Mesenchymal stem cell (in vitro differentiated cells and primary cell): ENCODE results near the gene S100A16.

ENCODE experiments used
- DNase-seq: peaks from one replicate; pipeline ENCODE4 v3.0.0-alpha.2; 2013
- H2AFZ ChIP-seq: one replicate; pipeline ENCODE4 v1.6.1; 2013; ENCODE audit warnings: low read depth, mild to moderate bottlenecking, control low read depth, inconsistent platforms, low read length, moderate library complexity
- H2AK5ac ChIP-seq: 2 replicates; pipeline ENCODE4 v1.6.1; 2013; ENCODE audit warnings: low read length, moderate library complexity, mild to moderate bottlenecking, inconsistent platforms; ENCODE audit not compliant: severe bottlenecking
- H2BK120ac ChIP-seq: one replicate; pipeline ENCODE4 v1.6.1; 2013; ENCODE audit warnings: low read depth, mild to moderate bottlenecking, inconsistent platforms, low read length, moderate library complexity
- H2BK12ac ChIP-seq, 2 experiments: one replicate each; pipeline ENCODE4 v1.6.1; 2013; ENCODE audit warnings: inconsistent platforms in 2 of 2, low read length in 2 of 2, mild to moderate bottlenecking in 2 of 2, moderate library complexity in 2 of 2, control low read depth in 1 of 2
- H2BK15ac ChIP-seq: one replicate; pipeline ENCODE4 v1.6.1; 2013; ENCODE audit warnings: mild to moderate bottlenecking, low read depth, inconsistent platforms; ENCODE audit not compliant: poor library complexity, severe bottlenecking
- H2BK5ac ChIP-seq: 2 replicates; pipeline ENCODE4 v1.6.1; 2013; ENCODE audit warnings: low read depth, mild to moderate bottlenecking, low read length, control low read depth, inconsistent platforms; ENCODE audit not compliant: poor library complexity, severe bottlenecking
- H3K14ac ChIP-seq, 2 experiments: one replicate each; pipeline ENCODE4 v1.6.1; 2013; ENCODE audit warnings: inconsistent platforms in 2 of 2, low read length in 2 of 2, control low read depth in 1 of 2, mild to moderate bottlenecking in 1 of 2, moderate library complexity in 1 of 2
- H3K18ac ChIP-seq, 2 experiments: one replicate each; pipeline ENCODE4 v1.6.1; 2013; ENCODE audit warnings: inconsistent platforms in 2 of 2, low read length in 2 of 2, control low read depth in 1 of 2, low read depth in 1 of 2, mild to moderate bottlenecking in 1 of 2
- H3K23ac ChIP-seq, 2 experiments: one replicate each; pipeline ENCODE4 v1.6.1; 2013; ENCODE audit warnings: inconsistent platforms in 2 of 2, low read length in 2 of 2, mild to moderate bottlenecking in 2 of 2, moderate library complexity in 2 of 2, control low read depth in 1 of 2
- H3K27ac ChIP-seq: 2 replicates; pipeline ENCODE4 v1.5.1; 2013; ENCODE audit warnings: mild to moderate bottlenecking, moderate library complexity, low read length, control low read depth, inconsistent platforms; ENCODE audit not compliant: poor library complexity, severe bottlenecking
- H3K27me3 ChIP-seq, 2 experiments: 2 replicates each; pipeline versions ENCODE4 v1.6.1 to v1.7.0; 2013; ENCODE audit warnings: low read length in 2 of 2, mild to moderate bottlenecking in 2 of 2, moderate library complexity in 2 of 2, control low read depth in 1 of 2, inconsistent platforms in 1 of 2; ENCODE audit not compliant: control insufficient read depth in 1 of 2, insufficient read depth in 1 of 2
- H3K36me3 ChIP-seq, 2 experiments: 2 replicates each; pipeline versions ENCODE4 v1.6.1 to v1.7.0; 2013; ENCODE audit warnings: low read length in 2 of 2, control low read depth in 1 of 2, inconsistent platforms in 1 of 2, low read depth in 1 of 2, mild to moderate bottlenecking in 1 of 2; ENCODE audit not compliant: insufficient read depth in 2 of 2, control insufficient read depth in 1 of 2
- H3K4ac ChIP-seq, 2 experiments: one replicate each; pipeline ENCODE4 v1.6.1; 2013; ENCODE audit warnings: inconsistent platforms in 2 of 2, low read length in 2 of 2, mild to moderate bottlenecking in 2 of 2, moderate library complexity in 2 of 2, control low read depth in 1 of 2, low read depth in 1 of 2
- H3K4me1 ChIP-seq: 2 replicates; pipeline ENCODE4 v1.6.1; 2013; ENCODE audit warnings: low read depth, low read length, control low read depth; ENCODE audit not compliant: control insufficient read depth, insufficient read depth
- H3K4me2 ChIP-seq: 2 replicates; pipeline ENCODE4 v1.6.1; 2013; ENCODE audit warnings: low read length, mild to moderate bottlenecking, inconsistent platforms; ENCODE audit not compliant: poor library complexity, severe bottlenecking
- H3K4me3 ChIP-seq, 2 experiments: 2 replicates each; pipeline versions ENCODE4 v1.5.1 to v1.7.0; 2013; ENCODE audit warnings: low read length in 2 of 2, mild to moderate bottlenecking in 2 of 2, control low read depth in 1 of 2, low read depth in 1 of 2; ENCODE audit not compliant: insufficient read depth in 1 of 2
- H3K79me1 ChIP-seq: replicated peaks from 2 replicates; pipeline ENCODE4 v1.6.1; 2013; ENCODE audit warnings: mild to moderate bottlenecking, control low read depth, low read length, inconsistent platforms; ENCODE audit not compliant: poor library complexity, severe bottlenecking
- H3K9ac ChIP-seq: 2 replicates; pipeline ENCODE4 v1.7.0; 2013; ENCODE audit warnings: mild to moderate bottlenecking, low read length, moderate library complexity
- H3K9me3 ChIP-seq: 2 replicates; pipeline ENCODE4 v1.7.0; 2013; ENCODE audit warnings: mild to moderate bottlenecking, low read length; ENCODE audit not compliant: control insufficient read depth
- H4K8ac ChIP-seq: one replicate; pipeline ENCODE4 v1.6.1; 2013; ENCODE audit warnings: inconsistent platforms, mild to moderate bottlenecking, low read length, moderate library complexity
- H4K91ac ChIP-seq: one replicate; pipeline ENCODE4 v1.6.1; 2013; ENCODE audit warnings: mild to moderate bottlenecking, low read length, inconsistent platforms
- WGBS: methylation state at CpG from one replicate; pipeline ENCODE4 v1.1.7; 2013; ENCODE audit warnings: mixed read lengths; 5-methylcytosine and 5-hydroxymethylcytosine counted together

S100A16 gene

DNA sequence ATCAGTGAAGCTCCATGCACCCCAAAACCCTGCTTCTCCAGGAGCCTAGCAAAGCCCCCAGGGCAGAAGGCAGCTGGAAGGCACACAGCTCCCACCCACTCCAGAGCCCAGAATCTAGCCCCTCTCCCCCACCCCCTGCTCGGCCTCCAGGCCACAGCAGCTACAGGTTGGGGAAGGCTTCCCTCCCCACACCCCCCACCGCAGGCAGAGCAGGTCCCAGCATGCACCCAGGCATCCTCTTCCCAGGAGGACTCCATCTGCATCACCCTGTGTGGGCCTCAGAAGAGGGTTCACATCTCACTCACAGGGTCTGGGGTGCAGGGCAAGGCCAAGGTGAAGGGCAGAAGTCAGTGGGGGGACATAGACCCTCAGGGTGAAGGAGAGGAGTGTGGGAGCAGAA is 2.5 kb upstream of the S100A16 start:
- H4K91ac ChIP-seq = peak overlapping the region; percentile 18
- no peak overlapping the region for H2AFZ ChIP-seq
- WGBS = 90% methylated on average over 1 of the region's 2 CpGs
- no peak overlapping the region for H2BK5ac ChIP-seq
- H2BK12ac ChIP-seq = peak overlapping the region; percentile 12 to 49
- H4K8ac ChIP-seq = peak overlapping the region; percentile 12
- H3K4me1 ChIP-seq = peaks cover 28% of the 10 kb centered on the region
- no peak overlapping the region for H3K14ac ChIP-seq
- no peak for DNase-seq
- no peak overlapping the region for H3K9ac ChIP-seq
- peak overlapping the region; percentile 56 for H2AK5ac ChIP-seq
- H2BK15ac ChIP-seq = no peak overlapping the region
- H3K4me3 ChIP-seq = no peak overlapping the region
- no peak overlapping the region for H2BK120ac ChIP-seq
- no peak overlapping the region for H3K4me2 ChIP-seq
- peaks cover 5% of the 10 kb centered on the region for H3K9me3 ChIP-seq
- H3K18ac ChIP-seq = no peak overlapping the region
- H3K4ac ChIP-seq = no peak overlapping the region
- no peaks in the 10 kb centered on the region for H3K27me3 ChIP-seq
- no peak overlapping the region for H3K27ac ChIP-seq
- peaks cover 19 to 26% of the 10 kb centered on the region in 2 experiments for H3K36me3 ChIP-seq
- no peaks in the 10 kb centered on the region for H3K79me1 ChIP-seq
- no peak overlapping the region for H3K23ac ChIP-seq

DNA sequence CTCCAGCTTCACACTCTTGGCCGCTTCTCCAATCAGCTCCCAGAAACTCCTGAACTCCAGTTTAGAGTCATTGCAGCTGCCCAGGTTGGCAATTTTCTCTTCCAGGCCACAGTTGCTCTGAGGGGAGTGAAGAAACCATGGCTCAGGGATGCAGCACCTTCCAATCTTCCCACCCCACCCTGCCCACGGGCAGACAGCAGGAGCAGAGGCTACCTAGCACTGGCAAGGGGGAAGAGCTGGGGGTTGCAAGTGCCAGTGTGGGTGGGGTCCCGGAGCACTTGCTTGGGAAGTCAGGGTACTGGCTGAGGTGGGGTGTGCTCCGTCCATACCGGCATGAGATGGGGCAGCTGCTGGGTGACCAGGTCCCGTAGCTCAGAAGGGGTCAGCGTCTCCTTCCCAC is 2.0 kb upstream of the S100A16 start:
- Histone ChIP-seq H2BK120ac (no peak overlapping the region), H3K27ac (no peak overlapping the region), H3K9ac (no peak overlapping the region), H3K27me3 (no peaks in the 10 kb centered on the region), H3K4me2 (no peak overlapping the region), H3K4me1 (peaks cover 33% of the 10 kb centered on the region), H4K91ac (peak overlapping the region; percentile 25), H4K8ac (no peak overlapping the region), H3K4ac (no peak overlapping the region), H2BK12ac (no peak overlapping the region), H3K79me1 (no peaks in the 10 kb centered on the region), H3K4me3 (no peak overlapping the region), H2BK15ac (no peak overlapping the region), H3K23ac (no peak overlapping the region), H2BK5ac (no peak overlapping the region), H3K9me3 (peaks cover 5% of the 10 kb centered on the region), H3K36me3 (peaks cover 16 to 24% of the 10 kb centered on the region in 2 experiments), H2AK5ac (peak overlapping the region; percentile 69), H3K14ac (no peak overlapping the region), H2AFZ (no peak overlapping the region), H3K18ac (no peak overlapping the region)
- 100% methylated on average over 5 of the region's 7 CpGs for WGBS
- no peak for DNase-seq

DNA sequence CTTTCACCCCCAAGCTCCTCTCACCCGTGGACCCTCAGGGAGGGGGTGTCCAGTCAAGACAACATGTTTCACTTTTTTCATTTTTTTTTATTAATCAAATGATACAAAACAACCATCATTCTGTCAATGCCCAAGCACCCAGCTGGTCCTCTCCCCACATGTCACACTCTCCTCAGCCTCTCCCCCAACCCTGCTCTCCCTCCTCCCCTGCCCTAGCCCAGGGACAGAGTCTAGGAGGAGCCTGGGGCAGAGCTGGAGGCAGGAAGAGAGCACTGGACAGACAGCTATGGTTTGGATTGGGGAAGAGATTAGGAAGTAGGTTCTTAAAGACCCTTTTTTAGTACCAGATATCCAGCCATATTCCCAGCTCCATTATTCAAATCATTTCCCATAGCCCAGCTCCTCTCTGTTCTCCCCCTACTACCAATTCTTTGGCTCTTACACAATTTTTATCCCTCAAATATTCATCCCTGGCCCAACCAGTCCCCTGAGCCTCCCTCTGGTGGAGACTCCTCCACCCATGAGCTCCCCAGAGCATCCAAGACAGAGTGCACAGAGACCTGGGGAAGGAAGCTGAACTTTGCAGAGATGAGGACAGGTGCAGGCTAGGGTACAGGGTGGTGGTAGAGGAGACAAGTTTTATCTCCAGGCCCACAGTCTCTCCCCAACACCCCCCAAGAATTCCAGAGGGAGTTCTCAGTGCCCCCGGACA is 1.4 kb upstream of the S100A16 start:
- Histone ChIP-seq H2AFZ (no peak overlapping the region), H3K36me3 (peaks cover 15 to 21% of the 10 kb centered on the region in 2 experiments), H3K14ac (no peak overlapping the region), H3K4me3 (no peak overlapping the region), H3K18ac (no peak overlapping the region), H2AK5ac (peak overlapping the region; percentile 73), H2BK15ac (peak overlapping the region; percentile 8), H2BK12ac (peak overlapping the region in 1 of 2 experiments; percentile 75), H3K27ac (no peak overlapping the region), H3K27me3 (no peaks in the 10 kb centered on the region), H3K79me1 (no peaks in the 10 kb centered on the region), H4K91ac (peak overlapping the region; percentile 36), H2BK120ac (no peak overlapping the region), H3K23ac (no peak overlapping the region), H4K8ac (no peak overlapping the region), H3K4me2 (no peak overlapping the region), H3K4me1 (peaks cover 37% of the 10 kb centered on the region), H3K9me3 (no peaks in the 10 kb centered on the region), H3K4ac (no peak overlapping the region), H3K9ac (no peak overlapping the region), H2BK5ac (no peak overlapping the region)
- WGBS = 97% methylated on average over 2 of the region's 2 CpGs
- no peak for DNase-seq

DNA sequence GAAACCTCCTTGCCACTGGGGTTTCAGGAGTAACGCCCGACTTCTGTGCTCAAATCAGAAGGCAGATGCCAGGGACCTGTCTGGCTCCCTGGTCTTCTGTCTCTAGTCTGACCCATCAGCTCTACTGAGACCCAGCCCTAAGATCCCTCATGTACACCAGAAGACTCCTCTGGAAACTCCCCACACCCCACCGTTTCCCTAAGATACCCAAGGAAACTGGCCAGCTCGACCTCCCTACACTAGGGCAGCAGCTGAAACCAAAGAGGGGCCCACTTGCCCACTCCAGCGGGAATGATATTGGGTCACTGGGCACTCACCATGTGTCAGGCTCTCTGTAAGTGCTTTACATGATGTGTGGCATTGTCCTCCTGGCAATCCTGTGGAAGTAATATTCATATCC is 469 bp upstream of the S100A16 start:
- Histone ChIP-seq H3K4me2 (peak overlapping the region; percentile 61), H3K36me3 (peaks cover 6 to 12% of the 10 kb centered on the region in 2 experiments), H4K8ac (no peak overlapping the region), H3K14ac (no peak overlapping the region), H3K27ac (peak overlapping the region; percentile 95), H3K4me3 (peak overlapping the region; percentile 10 to 98), H2BK12ac (peak overlapping the region in 1 of 2 experiments; percentile 47), H2BK15ac (peak overlapping the region; percentile 62), H3K4me1 (peaks cover 45% of the 10 kb centered on the region), H3K27me3 (no peaks in the 10 kb centered on the region), H3K9me3 (no peaks in the 10 kb centered on the region), H3K18ac (peak overlapping the region in 1 of 2 experiments; percentile 42), H3K23ac (no peak overlapping the region), H4K91ac (peak overlapping the region; percentile 23), H3K9ac (peak overlapping the region; percentile 98), H2AK5ac (peak overlapping the region; percentile 96), H2AFZ (no peak overlapping the region), H2BK5ac (peak overlapping the region; percentile 93), H2BK120ac (peak overlapping the region; percentile 81), H3K4ac (no peak overlapping the region), H3K79me1 (no peaks in the 10 kb centered on the region)
- no peak for DNase-seq
- 89% methylated on average over 5 of the region's 5 CpGs for WGBS
